Measurements from ENCODE around the gene CCNL2. TPM values are rescaled to one million over a fixed set of nuclear protein-coding genes. Genes with fewer than 3 reads are reported as not detected.

Gene CCNL2
- total and polyA plus RNA-seq, 2 donors (not counting 1 experiment from before 2014, with no cell fraction given) = 263 to 347 TPM

- CTCF ChIA-PET = no interaction called here
- H3K4me1 ChIP-seq (ENCODE audit: control insufficient read depth in 2 of 2, insufficient read depth in 2 of 2, low read length in 2 of 2) = no peaks in the 10 kb centered on the region
- Mint-ChIP-seq H3K27me3 (no peaks in the 10 kb centered on the region), H3K4me3 (no peak overlapping the region), H3K4me1 (no peaks in the 10 kb centered on the region), H3K27ac (no peak overlapping the region), H3K9me3 (ENCODE audit: insufficient read depth) (no peaks in the 10 kb centered on the region)
- H3K36me3 ChIP-seq (replicated peaks in 1 of 2; ENCODE audit: control extremely low read depth in 1 of 2, control insufficient read depth in 1 of 2, extremely low read depth in 1 of 2, insufficient read depth in 2 of 2, low read length in 1 of 2) = peaks cover 0 to 12% of the 10 kb centered on the region in 2 experiments
- ATAC-seq (ENCODE audit: low read depth) (no peak), DNase-seq (no peak)
- peaks cover 25% of the 10 kb centered on the region for H4K20me1 ChIP-seq (ENCODE audit: control insufficient read depth, insufficient read depth, low read length, poor library complexity, severe bottlenecking)
- no peak overlapping the region for H3K9ac ChIP-seq (ENCODE audit: low read length)
- no peak overlapping the region for H3K4me3 ChIP-seq (ENCODE audit: control extremely low read depth in 1 of 5, extremely low read depth in 1 of 5, insufficient read depth in 1 of 5, low read depth in 2 of 5, low read length in 4 of 5)
- peaks cover 9% of the 10 kb centered on the region for H3K79me2 ChIP-seq (ENCODE audit: control insufficient read depth, insufficient read depth, low read length)
- WGBS (ENCODE audit: insufficient coverage) = 95% methylated on average over 35 of the region's 36 CpGs
- peaks cover 0 to 7% (median 0%) of the 10 kb centered on the region in 3 donors for H3K9me3 ChIP-seq (ENCODE audit: control extremely low read depth in 1 of 3, control insufficient read depth in 2 of 3, insufficient read depth in 1 of 3, low read length in 2 of 3)
- no peaks in the 10 kb centered on the region for H3K27me3 ChIP-seq (replicated peaks in 1 of 4; ENCODE audit: control extremely low read depth in 1 of 4, control insufficient read depth in 3 of 4, insufficient read depth in 4 of 4, low read length in 3 of 4)
- intact Hi-C loops (cut with micrococcal nuclease) = no loop called here
- POLR2A ChIA-PET = no interaction called here
- H3K4me2 ChIP-seq (replicated peaks; ENCODE audit: low read depth, low read length, poor library complexity, severe bottlenecking) = no peak overlapping the region
- TF ChIP-seq EZH2 (IDR thresholded peaks at IDR 0.05; ENCODE audit: borderline replicate concordance, insufficient read depth, low read depth, low read length, poor library complexity, severe bottlenecking) = no peak
- no peak for TF ChIP-seq CTCF (IDR thresholded peaks at IDR 0.05)
- no peak overlapping the region for H2AFZ ChIP-seq (ENCODE audit: insufficient read depth, low read depth, low read length, poor library complexity, severe bottlenecking)
- H3K27ac ChIP-seq (ENCODE audit: low read length in 2 of 2) = no peak overlapping the region
These were observed 58.2 kb downstream of the CCNL2 start for GRCh38 chr1:1340791-1341548.

GRCh38 chr1:1340185-1340584 lies 59.0 kb downstream of the CCNL2 start:
- Histone ChIP-seq H3K27me3 (replicated peaks in 1 of 4; ENCODE audit: control extremely low read depth in 1 of 4, control insufficient read depth in 3 of 4, insufficient read depth in 4 of 4, low read length in 3 of 4) (no peaks in the 10 kb centered on the region), H3K4me1 (ENCODE audit: control insufficient read depth in 2 of 2, insufficient read depth in 2 of 2, low read length in 2 of 2) (no peaks in the 10 kb centered on the region), H3K4me3 (ENCODE audit: control extremely low read depth in 1 of 5, extremely low read depth in 1 of 5, insufficient read depth in 1 of 5, low read depth in 2 of 5, low read length in 4 of 5) (no peak overlapping the region), H3K4me2 (replicated peaks; ENCODE audit: low read depth, low read length, poor library complexity, severe bottlenecking) (no peak overlapping the region), H3K9ac (ENCODE audit: low read length) (no peak overlapping the region), H4K20me1 (ENCODE audit: control insufficient read depth, insufficient read depth, low read length, poor library complexity, severe bottlenecking) (peaks cover 17% of the 10 kb centered on the region), H3K27ac (ENCODE audit: low read length in 2 of 2) (no peak overlapping the region), H3K36me3 (replicated peaks in 1 of 2; ENCODE audit: control extremely low read depth in 1 of 2, control insufficient read depth in 1 of 2, extremely low read depth in 1 of 2, insufficient read depth in 2 of 2, low read length in 1 of 2) (peaks cover 0 to 12% of the 10 kb centered on the region in 2 experiments), H2AFZ (ENCODE audit: insufficient read depth, low read depth, low read length, poor library complexity, severe bottlenecking) (no peak overlapping the region), H3K79me2 (ENCODE audit: control insufficient read depth, insufficient read depth, low read length) (peaks cover 3% of the 10 kb centered on the region), H3K9me3 (ENCODE audit: control extremely low read depth in 1 of 3, control insufficient read depth in 2 of 3, insufficient read depth in 1 of 3, low read length in 2 of 3) (peaks cover 0 to 7% (median 0%) of the 10 kb centered on the region in 3 donors)
- WGBS (ENCODE audit: insufficient coverage) = 98% methylated on average over 21 of the region's 23 CpGs
- H3K4me3 Mint-ChIP-seq = no peak overlapping the region
- H3K27ac Mint-ChIP-seq = no peak overlapping the region
- ChIA-PET POLR2A (no interaction called here), CTCF (no interaction called here)
- intact Hi-C loops (cut with micrococcal nuclease) = no loop called here
- DNase-seq = no peak
- no peak for ATAC-seq (ENCODE audit: low read depth)
- H3K4me1 Mint-ChIP-seq = no peaks in the 10 kb centered on the region
- no peaks in the 10 kb centered on the region for H3K27me3 Mint-ChIP-seq
- H3K9me3 Mint-ChIP-seq (ENCODE audit: insufficient read depth) = no peaks in the 10 kb centered on the region
- TF ChIP-seq EZH2 (IDR thresholded peaks at IDR 0.05; ENCODE audit: borderline replicate concordance, insufficient read depth, low read depth, low read length, poor library complexity, severe bottlenecking) (no peak), CTCF (IDR thresholded peaks at IDR 0.05) (no peak)
